ENCODE results near the gene HRH2.

DNA sequence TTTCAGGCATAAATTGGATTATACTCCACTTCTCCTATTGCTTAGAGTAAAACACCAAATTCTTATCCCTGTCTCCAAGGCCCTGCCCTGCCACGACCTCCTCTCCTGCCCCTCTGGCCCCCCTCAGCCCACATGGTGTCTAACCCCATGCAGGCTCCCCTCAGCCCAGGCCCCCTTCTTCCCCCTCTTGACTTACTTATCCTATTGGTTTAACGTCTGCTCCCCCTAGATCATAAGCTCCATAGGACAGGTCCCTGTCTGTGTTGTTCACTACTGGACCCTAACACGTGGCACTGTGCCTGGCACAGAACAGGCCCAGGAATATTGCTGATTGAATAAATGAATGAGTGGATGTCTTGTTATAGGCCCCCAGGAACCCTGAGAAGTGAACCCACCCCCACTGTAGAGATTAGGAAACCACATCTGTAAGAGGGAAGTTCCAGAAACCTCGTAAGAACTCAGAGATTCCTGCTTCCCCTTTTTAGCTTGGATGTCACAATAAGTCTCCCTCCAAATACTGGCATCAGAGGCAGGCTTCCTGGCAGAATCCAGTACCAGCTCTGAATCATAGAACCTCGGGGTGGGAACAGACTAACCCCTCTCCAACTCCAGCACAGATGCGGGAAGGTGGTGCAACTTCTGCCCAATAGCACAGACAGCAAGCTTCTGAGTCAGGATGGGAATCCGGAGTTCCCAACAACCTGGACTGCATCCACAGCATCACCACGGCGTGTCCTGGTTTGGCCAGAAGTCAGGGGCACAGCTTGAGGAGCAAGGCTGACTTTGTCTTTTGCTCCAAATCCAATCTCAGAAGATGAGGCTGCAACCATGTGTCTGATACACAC lies 31.5 kb downstream of the HRH2 start:
- TF ChIP-seq, protein P1, sequence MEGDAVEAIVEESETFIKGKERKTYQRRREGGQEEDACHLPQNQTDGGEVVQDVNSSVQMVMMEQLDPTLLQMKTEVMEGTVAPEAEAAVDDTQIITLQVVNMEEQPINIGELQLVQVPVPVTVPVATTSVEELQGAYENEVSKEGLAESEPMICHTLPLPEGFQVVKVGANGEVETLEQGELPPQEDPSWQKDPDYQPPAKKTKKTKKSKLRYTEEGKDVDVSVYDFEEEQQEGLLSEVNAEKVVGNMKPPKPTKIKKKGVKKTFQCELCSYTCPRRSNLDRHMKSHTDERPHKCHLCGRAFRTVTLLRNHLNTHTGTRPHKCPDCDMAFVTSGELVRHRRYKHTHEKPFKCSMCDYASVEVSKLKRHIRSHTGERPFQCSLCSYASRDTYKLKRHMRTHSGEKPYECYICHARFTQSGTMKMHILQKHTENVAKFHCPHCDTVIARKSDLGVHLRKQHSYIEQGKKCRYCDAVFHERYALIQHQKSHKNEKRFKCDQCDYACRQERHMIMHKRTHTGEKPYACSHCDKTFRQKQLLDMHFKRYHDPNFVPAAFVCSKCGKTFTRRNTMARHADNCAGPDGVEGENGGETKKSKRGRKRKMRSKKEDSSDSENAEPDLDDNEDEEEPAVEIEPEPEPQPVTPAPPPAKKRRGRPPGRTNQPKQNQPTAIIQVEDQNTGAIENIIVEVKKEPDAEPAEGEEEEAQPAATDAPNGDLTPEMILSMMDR (IDR thresholded peaks at IDR 0.05; ENCODE audit: low read depth, low read length, poor library complexity, severe bottlenecking) = no peak
- TF ChIP-seq EZH2phosphoT487 (IDR thresholded peaks at IDR 0.05; ENCODE audit: borderline replicate concordance, low read length) = no peak
